Naive thymus-derived CD4-positive, alpha-beta T cell (primary cell): Measurements from ENCODE around the gene UMAD1. TPM values are rescaled to one million over a fixed set of nuclear protein-coding genes. Genes with fewer than 3 reads are reported as not detected.

ENCODE experiments used
- ATAC-seq: fragments of 150-1000 bp; cut with Tn5 transposase; 2 replicates; pipeline ENCODE4 v1.10.0; 2021; ENCODE audit warnings: mild to moderate bottlenecking, moderate library complexity
- CTCF ChIA-PET: fragments of 350-600 bp; sonication (Branson Sonifier 250); formaldehyde crosslinking; loops from one replicate; lab custom pipeline; 2021; ENCODE audit warnings: antibody characterized with exemption; lab: Charles Lee
- POLR2A ChIA-PET: fragments of 350-600 bp; sonication (Branson Sonifier 250); formaldehyde crosslinking; loops from one replicate; lab custom pipeline; 2021; ENCODE audit warnings: antibody characterized with exemption, inconsistent platforms; lab: Charles Lee
- DNase-seq, 9 donors: peaks; one replicate each; pipeline versions ENCODE4 v3.0.0 to v3.0.0-alpha.2; 2020 to 2022; ENCODE audit warnings: mixed read lengths in 1 of 9
- H3K27ac ChIP-seq: one replicate; pipeline ENCODE4 v1.7.0; 2013; ENCODE audit warnings: mild to moderate bottlenecking, low read depth, low read length, moderate library complexity
- H3K27me3 ChIP-seq, 2 donors: one replicate each; pipeline ENCODE4 v1.7.0; 2013; ENCODE audit warnings: low read length in 2 of 2, mild to moderate bottlenecking in 2 of 2, moderate library complexity in 2 of 2; ENCODE audit not compliant: control insufficient read depth in 2 of 2, insufficient read depth in 2 of 2
- H3K36me3 ChIP-seq, 3 experiments: 1 replicate in 2 of 3; 2 replicates in 1 of 3; pipeline ENCODE4 v1.7.0; 2013; ENCODE audit warnings: low read length in 3 of 3, mild to moderate bottlenecking in 3 of 3, moderate library complexity in 1 of 3; ENCODE audit not compliant: insufficient read depth in 3 of 3, control insufficient read depth in 2 of 3
- H3K4me1 ChIP-seq, 2 donors: one replicate each; pipeline ENCODE4 v1.7.0; 2013; ENCODE audit warnings: low read length in 2 of 2, mild to moderate bottlenecking in 2 of 2, moderate library complexity in 1 of 2; ENCODE audit not compliant: control insufficient read depth in 2 of 2, insufficient read depth in 2 of 2
- H3K4me3 ChIP-seq: 2 replicates; pipeline ENCODE4 v1.7.0; 2013; ENCODE audit warnings: mild to moderate bottlenecking, low read length
- H3K9me3 ChIP-seq, 3 experiments: 1 replicate in 2 of 3; 2 replicates in 1 of 3; pipeline ENCODE4 v1.7.0; 2013; ENCODE audit warnings: low read length in 3 of 3; ENCODE audit not compliant: control insufficient read depth in 2 of 3
- H3K27ac Mint-ChIP-seq, 9 donors: one replicate each; pipeline ENCODE4 v1.8.0; 2020 to 2022; ENCODE audit warnings: mixed read lengths in 9 of 9, mild to moderate bottlenecking in 8 of 9, moderate library complexity in 5 of 9, inconsistent platforms in 2 of 9
- H3K27me3 Mint-ChIP-seq, 5 donors: one replicate each; pipeline ENCODE4 v1.8.0; 2021 to 2022; ENCODE audit warnings: mixed read lengths in 5 of 5, mild to moderate bottlenecking in 1 of 5
- H3K36me3 Mint-ChIP-seq, 5 donors: one replicate each; pipeline ENCODE4 v1.8.0; 2020 to 2022; ENCODE audit warnings: mixed read lengths in 5 of 5, mild to moderate bottlenecking in 3 of 5, inconsistent platforms in 1 of 5
- H3K4me1 Mint-ChIP-seq, 7 donors: one replicate each; pipeline ENCODE4 v1.8.0; 2020 to 2022; ENCODE audit warnings: mixed read lengths in 7 of 7, mild to moderate bottlenecking in 3 of 7, inconsistent platforms in 1 of 7
- H3K4me3 Mint-ChIP-seq, 10 donors: one replicate each; pipeline ENCODE4 v1.8.0; 2020 to 2022; ENCODE audit warnings: mild to moderate bottlenecking in 10 of 10, mixed read lengths in 10 of 10, moderate library complexity in 6 of 10, inconsistent platforms in 2 of 10
- H3K9me3 Mint-ChIP-seq, 11 donors: one replicate each; pipeline ENCODE4 v1.8.0; 2020 to 2022; ENCODE audit warnings: mixed read lengths in 11 of 11, mild to moderate bottlenecking in 4 of 11, inconsistent platforms in 1 of 11, moderate library complexity in 1 of 11
- intact Hi-C, 2 donors: fragments of 100-400 bp; cut with micrococcal nuclease; formaldehyde crosslinking; loops; one replicate each; pipeline ENCODE4 v1.15.1; 2023
- polyA plus RNA-seq, 2 donors: library from polyadenylated mRNA; unstranded; fragments of 300-500 nt; fragmentation: Illumina TruSeq; gene quantifications; one replicate each; pipeline ENCODE4 v1.2.3, GENCODE V29; 2021
- total RNA-seq, 6 experiments: library from RNA in 5 of 6; stranded (reverse) in 5 of 6; gene quantifications; 1 replicate in 5 of 6; 2 replicates in 1 of 6; pipeline ENCODE4 v1.2.3 and lab custom pipeline; 2021 to 2026

Gene UMAD1
- total and polyA plus RNA-seq, 7 experiments from 2014 or later = 11.4 to 28.6 (median 25.2) TPM

GRCh38 chr7:7897949-7898515, 257.5 kb downstream of the UMAD1 start:
- Mint-ChIP-seq H3K27ac (no peak overlapping the region), H3K36me3 (peaks cover 0 to 43% (median 4%) of the 10 kb centered on the region in 5 donors), H3K4me1 (peaks cover 0 to 9% (median 5%) of the 10 kb centered on the region in 7 donors), H3K4me3 (no peak overlapping the region), H3K27me3 (no peaks in the 10 kb centered on the region), H3K9me3 (no peaks in the 10 kb centered on the region)
- ChIA-PET CTCF (no interaction called here), POLR2A (no interaction called here)
- intact Hi-C loops = no loop called here
- Histone ChIP-seq H3K27ac (no peak overlapping the region), H3K4me3 (no peak overlapping the region), H3K36me3 (no peaks in the 10 kb centered on the region), H3K27me3 (no peaks in the 10 kb centered on the region), H3K4me1 (no peaks in the 10 kb centered on the region), H3K9me3 (no peaks in the 10 kb centered on the region)
- ATAC-seq = no peak
- DNase-seq = no peak

GRCh38 chr7:7902845-7903244, 262.3 kb downstream of the UMAD1 start:
- no peaks in the 10 kb centered on the region for H3K9me3 ChIP-seq
- POLR2A ChIA-PET = no interaction called here
- Mint-ChIP-seq H3K27ac (peak overlapping the region in 1 of 9 donors; percentile 52), H3K27me3 (no peaks in the 10 kb centered on the region), H3K4me1 (peaks cover 0 to 9% (median 7%) of the 10 kb centered on the region in 7 donors), H3K4me3 (no peak overlapping the region), H3K9me3 (peaks cover 0 to 3% (median 0%) of the 10 kb centered on the region in 11 donors), H3K36me3 (peaks cover 0 to 32% (median 7%) of the 10 kb centered on the region in 5 donors)
- H3K27ac ChIP-seq = no peak overlapping the region
- no peaks in the 10 kb centered on the region for H3K36me3 ChIP-seq
- CTCF ChIA-PET = no interaction called here
- H3K27me3 ChIP-seq = no peaks in the 10 kb centered on the region
- H3K4me3 ChIP-seq = no peak overlapping the region
- no peaks in the 10 kb centered on the region for H3K4me1 ChIP-seq
- DNase-seq (no peak), ATAC-seq (no peak)
- intact Hi-C loops = no loop called here

- Histone ChIP-seq H3K4me3 (no peak overlapping the region), H3K36me3 (no peaks in the 10 kb centered on the region), H3K4me1 (no peaks in the 10 kb centered on the region), H3K9me3 (no peaks in the 10 kb centered on the region), H3K27ac (no peak overlapping the region), H3K27me3 (no peaks in the 10 kb centered on the region)
- H3K27ac Mint-ChIP-seq = no peak overlapping the region
- no peak overlapping the region for H3K4me3 Mint-ChIP-seq
- H3K36me3 Mint-ChIP-seq = peaks cover 0 to 19% (median 7%) of the 10 kb centered on the region in 5 donors
- no peaks in the 10 kb centered on the region for H3K27me3 Mint-ChIP-seq
- intact Hi-C loops = no loop called here
- POLR2A ChIA-PET = no interaction called here
- peaks cover 0 to 9% (median 5%) of the 10 kb centered on the region in 7 donors for H3K4me1 Mint-ChIP-seq
- CTCF ChIA-PET = no interaction called here
- DNase-seq (no peak), ATAC-seq (no peak)
- H3K9me3 Mint-ChIP-seq = peaks cover 0 to 3% (median 0%) of the 10 kb centered on the region in 11 donors
Observed at GRCh38 chr7:7907306-7907705, 266.8 kb downstream of the UMAD1 start.

DNA sequence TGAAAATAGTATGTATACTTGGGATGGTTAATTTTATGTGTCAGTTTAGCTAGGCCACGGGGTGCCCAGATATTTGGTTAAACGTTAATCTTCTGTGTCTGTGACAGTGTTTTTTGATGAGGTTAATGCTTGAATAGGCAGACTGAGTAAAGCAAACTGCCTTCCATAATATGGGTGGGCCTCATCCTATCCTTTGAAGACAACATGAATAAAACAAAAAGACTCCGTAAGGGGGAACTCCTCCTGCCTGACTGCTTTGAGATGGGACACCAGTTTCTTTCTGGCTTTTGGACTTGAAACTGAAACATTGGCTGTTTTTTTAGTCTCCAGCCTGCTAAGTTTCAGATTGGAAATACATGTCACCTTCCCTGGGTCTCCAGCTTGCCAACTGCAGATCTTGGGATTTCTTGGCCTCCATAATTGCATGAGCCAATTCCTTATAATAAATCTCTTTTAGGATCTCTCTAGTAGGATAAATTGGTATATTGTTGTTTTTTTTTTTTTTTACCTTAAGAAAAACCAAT, 268.1 kb downstream of the UMAD1 start:
- Mint-ChIP-seq H3K27me3 (no peaks in the 10 kb centered on the region), H3K9me3 (peaks cover 0 to 3% (median 0%) of the 10 kb centered on the region in 11 donors), H3K4me3 (no peak overlapping the region), H3K27ac (no peak overlapping the region), H3K4me1 (peaks cover 0 to 1% (median 0%) of the 10 kb centered on the region in 7 donors), H3K36me3 (peaks cover 0 to 12% (median 7%) of the 10 kb centered on the region in 5 donors)
- ATAC-seq (no peak), DNase-seq (no peak)
- Histone ChIP-seq H3K27me3 (no peaks in the 10 kb centered on the region), H3K27ac (no peak overlapping the region), H3K9me3 (no peaks in the 10 kb centered on the region), H3K4me3 (no peak overlapping the region), H3K36me3 (no peaks in the 10 kb centered on the region), H3K4me1 (no peaks in the 10 kb centered on the region)
- ChIA-PET CTCF (interaction anchor here (1.3 kb wide), 1 partner anchor 228 kb away, joined by 5 read pairs; no protein-coding TSS in a partner anchor), POLR2A (interaction anchor here (0.5 kb wide), 1 partner anchor 95 kb away, joined by 3 read pairs; no protein-coding TSS in a partner anchor)
- intact Hi-C loops = no loop called here

DNA sequence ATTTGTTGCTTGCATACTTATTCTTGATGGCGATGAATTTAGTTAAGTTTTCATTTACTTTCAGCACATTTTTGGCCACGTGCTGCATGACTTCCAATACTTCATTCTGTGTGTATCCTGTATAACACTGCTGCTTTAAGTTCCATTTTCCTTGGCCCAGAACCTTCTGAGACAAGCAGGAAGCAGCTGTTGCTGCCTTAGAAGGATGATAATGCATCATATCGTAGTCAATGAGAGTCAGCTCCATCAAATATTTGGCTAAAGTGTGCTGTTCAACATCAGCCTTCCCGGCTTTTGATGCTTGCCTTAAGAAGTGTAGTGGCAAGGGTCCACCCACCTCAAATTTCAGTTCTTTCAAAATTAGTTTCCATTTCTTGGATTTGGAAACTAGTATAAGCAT, 268.8 kb downstream of the UMAD1 start:
- DNase-seq (no peak), ATAC-seq (no peak)
- H3K9me3 Mint-ChIP-seq = peaks cover 0 to 3% (median 0%) of the 10 kb centered on the region in 11 donors
- Histone ChIP-seq H3K9me3 (no peaks in the 10 kb centered on the region), H3K27me3 (no peaks in the 10 kb centered on the region), H3K27ac (no peak overlapping the region), H3K4me3 (no peak overlapping the region), H3K36me3 (no peaks in the 10 kb centered on the region), H3K4me1 (no peaks in the 10 kb centered on the region)
- no peaks in the 10 kb centered on the region for H3K27me3 Mint-ChIP-seq
- peaks cover 0 to 1% (median 0%) of the 10 kb centered on the region in 7 donors for H3K4me1 Mint-ChIP-seq
- H3K36me3 Mint-ChIP-seq = peaks cover 0 to 12% (median 7%) of the 10 kb centered on the region in 5 donors
- no peak overlapping the region for H3K27ac Mint-ChIP-seq
- intact Hi-C loops = no loop called here
- no peak overlapping the region for H3K4me3 Mint-ChIP-seq
- POLR2A ChIA-PET = interaction anchor here (0.5 to 0.6 kb wide), 2 partner anchors 25 to 96 kb away, joined by 3 to 4 read pairs; no protein-coding TSS in a partner anchor
- CTCF ChIA-PET = interaction anchor here (1.3 kb wide), 1 partner anchor 228 kb away, joined by 5 read pairs; no protein-coding TSS in a partner anchor

- ChIA-PET POLR2A (no interaction called here), CTCF (no interaction called here)
- no peaks in the 10 kb centered on the region for H3K4me1 ChIP-seq
- DNase-seq (no peak), ATAC-seq (peak; percentile 67)
- intact Hi-C loops = no loop called here
- H3K27ac ChIP-seq = no peak overlapping the region
- H3K9me3 ChIP-seq = no peaks in the 10 kb centered on the region
- Mint-ChIP-seq H3K27me3 (no peaks in the 10 kb centered on the region), H3K27ac (no peak overlapping the region), H3K4me1 (no peaks in the 10 kb centered on the region), H3K4me3 (no peak overlapping the region), H3K9me3 (peaks cover 0 to 5% (median 0%) of the 10 kb centered on the region in 11 donors), H3K36me3 (peaks cover 7 to 12% (median 11%) of the 10 kb centered on the region in 5 donors)
- H3K27me3 ChIP-seq = no peaks in the 10 kb centered on the region
- no peaks in the 10 kb centered on the region for H3K36me3 ChIP-seq
- H3K4me3 ChIP-seq = no peak overlapping the region
Observed at GRCh38 chr7:7911369-7912123, 271.0 kb downstream of the UMAD1 start.
